NT2/D1 (cell line): ENCODE data around the gene KANSL1.

Experiments
- SUZ12 ChIP-seq: IDR thresholded peaks from 2 replicates; pipeline ENCODE4 v1.6.1; 2011; ENCODE audit not compliant: insufficient read length, insufficient read depth; ENCODE audit errors: extremely low read depth
- YY1 ChIP-seq: IDR thresholded peaks from 2 replicates; pipeline ENCODE4 v1.6.1; 2011; ENCODE audit not compliant: insufficient read length, insufficient read depth
- ZNF274 ChIP-seq: IDR thresholded peaks from 2 replicates; pipeline ENCODE4 v1.6.1; 2011; ENCODE audit warnings: mild to moderate bottlenecking, low read depth, low read length

GRCh38 chr17:46117850-46118696 lies 75.2 kb downstream of the KANSL1 start:
- TF ChIP-seq YY1 (no peak), SUZ12 (no peak), ZNF274 (no peak)
